Activated CD4-positive, alpha-beta T cell treated with anti-CD3 and anti-CD28 coated beads, Interleukin-2, amount 10 ng/mL, durations not matched to agents 7 days and 5 days (primary cell): Measurements from ENCODE around the gene C13orf46. TPM values are rescaled to one million over a fixed set of nuclear protein-coding genes. Genes with fewer than 3 reads are reported as not detected.

Experiments used
- CTCF ChIA-PET: fragments of 350-600 bp; sonication (Branson Sonifier 250); formaldehyde crosslinking; loops from one replicate; lab custom pipeline; 2021; ENCODE audit warnings: antibody characterized with exemption; lab: Charles Lee
- POLR2A ChIA-PET: fragments of 350-600 bp; sonication (Branson Sonifier 250); formaldehyde crosslinking; loops from one replicate; lab custom pipeline; 2021; ENCODE audit warnings: antibody characterized with exemption; lab: Charles Lee
- DNase-seq: peaks from one replicate; pipeline ENCODE4 v3.0.0-alpha.2; 2020
- H3K27ac Mint-ChIP-seq: one replicate; pipeline ENCODE4 v1.8.0; 2021; ENCODE audit warnings: mild to moderate bottlenecking, moderate library complexity, mixed read lengths
- H3K27me3 Mint-ChIP-seq: one replicate; pipeline ENCODE4 v1.8.0; 2021; ENCODE audit warnings: mixed read lengths
- H3K36me3 Mint-ChIP-seq: one replicate; pipeline ENCODE4 v1.8.0; 2021; ENCODE audit warnings: low read depth, mixed read lengths
- H3K4me1 Mint-ChIP-seq: one replicate; pipeline ENCODE4 v1.8.0; 2021; ENCODE audit warnings: mixed read lengths
- H3K4me3 Mint-ChIP-seq: one replicate; pipeline ENCODE4 v1.8.0; 2021; ENCODE audit warnings: mild to moderate bottlenecking, moderate library complexity, mixed read lengths
- H3K9me3 Mint-ChIP-seq: one replicate; pipeline ENCODE4 v1.8.0; 2021; ENCODE audit warnings: mixed read lengths
- total RNA-seq, 2 experiments: library from RNA; stranded (reverse); gene quantifications; one replicate each; pipeline ENCODE4 v1.2.3, GENCODE V29; 2021

The C13orf46 gene
- total RNA-seq, 2 experiments from 2014 or later, result 7.3 to 9.8 TPM

DNA sequence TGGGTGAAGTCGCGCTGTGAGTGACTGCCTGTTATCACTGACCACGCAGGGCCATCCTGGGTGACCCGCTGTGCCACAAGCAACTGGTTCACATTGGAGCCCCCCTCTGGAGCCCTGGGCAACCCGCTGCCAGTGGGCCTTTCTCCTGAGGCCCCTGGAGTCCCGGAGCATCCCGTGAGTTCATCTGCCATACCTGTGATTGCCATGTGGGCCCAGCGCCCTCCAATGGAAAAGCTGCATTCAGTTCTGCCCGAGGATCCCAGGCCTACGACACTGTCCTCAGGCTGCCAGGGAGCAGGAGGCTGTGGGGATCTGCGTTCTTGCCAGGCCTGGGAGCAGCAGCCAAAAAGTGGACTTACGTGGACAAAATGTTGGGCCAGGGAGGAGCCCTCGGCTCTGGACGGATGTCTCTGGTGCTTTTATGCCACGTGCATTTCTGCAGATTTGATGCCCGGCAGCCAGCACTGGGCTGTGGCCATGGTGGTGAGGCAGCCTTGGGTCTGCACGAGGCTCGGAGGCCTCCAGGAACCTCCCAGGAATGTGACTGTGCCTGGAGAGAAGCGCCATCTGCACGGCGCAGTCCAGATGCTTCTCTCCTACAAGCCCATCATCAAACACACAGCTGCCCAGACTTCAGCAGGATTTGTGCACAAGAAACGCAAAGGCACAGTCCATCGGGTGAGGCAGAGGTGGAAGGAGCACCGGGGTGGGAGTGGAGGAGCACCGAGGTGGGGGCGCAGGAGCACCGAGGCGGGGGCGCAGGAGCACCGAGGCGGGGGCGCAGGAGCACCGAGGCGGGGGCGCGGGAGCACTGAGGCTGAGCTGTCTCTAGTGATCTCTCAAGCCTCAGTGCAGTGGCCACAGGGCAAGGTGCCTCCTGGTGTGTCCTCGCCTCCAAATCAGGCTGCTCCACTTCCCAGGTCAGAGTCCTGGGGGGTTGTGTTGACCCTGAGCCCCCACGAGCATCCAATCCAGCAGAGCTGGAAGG lies 44.0 kb downstream of the C13orf46 start:
- H3K4me1 Mint-ChIP-seq, result peaks cover 9% of the 10 kb centered on the region
- no peak overlapping the region for H3K4me3 Mint-ChIP-seq
- peaks cover 9% of the 10 kb centered on the region for H3K27me3 Mint-ChIP-seq

DNA sequence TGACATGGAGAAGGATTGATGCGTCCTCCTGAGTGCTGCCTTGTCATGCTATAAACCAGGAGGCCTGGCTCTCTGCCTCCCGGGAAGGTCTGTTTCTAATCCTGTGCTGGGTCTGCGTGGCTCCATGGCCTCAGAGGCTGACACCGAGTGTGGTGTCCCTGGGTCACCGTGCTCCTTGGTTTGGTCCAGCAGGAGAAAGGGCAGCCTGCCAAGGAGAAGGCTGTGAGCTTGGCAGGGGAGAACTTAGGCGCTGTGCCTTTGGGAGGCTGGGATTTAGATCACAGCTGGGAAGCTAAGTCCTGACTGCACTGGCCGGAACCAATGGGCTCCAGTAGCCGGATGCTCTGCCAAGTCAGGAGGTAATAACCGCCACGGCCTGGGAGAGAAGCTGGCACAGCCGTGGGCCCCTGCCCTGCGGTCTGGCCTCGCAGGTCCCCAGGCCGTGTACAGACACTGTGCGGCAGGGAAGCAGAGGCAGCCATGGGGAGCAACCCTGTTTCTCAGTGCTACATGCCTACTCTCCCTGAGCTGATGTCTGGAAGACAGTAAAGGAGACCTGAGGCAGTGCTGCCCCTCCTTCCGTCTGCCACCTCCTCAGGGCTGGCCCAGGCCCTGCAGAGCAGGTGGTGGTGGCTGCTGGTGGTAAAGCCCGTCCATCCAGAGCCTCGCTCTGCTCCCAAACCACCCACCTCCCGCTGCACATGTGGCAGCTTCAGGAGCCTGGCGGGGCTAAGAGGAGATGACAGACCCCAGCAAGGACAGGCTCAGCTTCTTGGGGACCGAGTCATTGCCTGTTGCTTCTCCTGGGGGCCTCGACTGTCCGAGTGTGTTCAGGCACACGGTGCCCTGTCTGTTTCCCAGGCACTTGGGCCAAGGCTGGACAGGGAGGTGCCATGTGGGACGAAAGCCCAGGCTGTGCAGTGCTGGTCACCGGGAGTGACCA lies 44.9 kb downstream of the C13orf46 start:
- POLR2A ChIA-PET, result no interaction called here
- no peak overlapping the region for H3K27ac Mint-ChIP-seq
- H3K36me3 Mint-ChIP-seq, result no peaks in the 10 kb centered on the region
- H3K4me1 Mint-ChIP-seq, result peaks cover 9% of the 10 kb centered on the region
- peaks cover 10% of the 10 kb centered on the region for H3K27me3 Mint-ChIP-seq
- no peaks in the 10 kb centered on the region for H3K9me3 Mint-ChIP-seq
- no peak for DNase-seq
- no peak overlapping the region for H3K4me3 Mint-ChIP-seq
- CTCF ChIA-PET, result no interaction called here

More for the DNA sequence above, 44.0 kb downstream of the C13orf46 start:
- no peaks in the 10 kb centered on the region for H3K9me3 Mint-ChIP-seq
- DNase-seq, result no peak
- ChIA-PET CTCF (interaction anchor here (0.6 kb wide), 1 partner anchor 702 kb away, joined by 3 read pairs; no protein-coding TSS in a partner anchor), POLR2A (no interaction called here)
- H3K36me3 Mint-ChIP-seq, result no peaks in the 10 kb centered on the region
- no peak overlapping the region for H3K27ac Mint-ChIP-seq

DNA sequence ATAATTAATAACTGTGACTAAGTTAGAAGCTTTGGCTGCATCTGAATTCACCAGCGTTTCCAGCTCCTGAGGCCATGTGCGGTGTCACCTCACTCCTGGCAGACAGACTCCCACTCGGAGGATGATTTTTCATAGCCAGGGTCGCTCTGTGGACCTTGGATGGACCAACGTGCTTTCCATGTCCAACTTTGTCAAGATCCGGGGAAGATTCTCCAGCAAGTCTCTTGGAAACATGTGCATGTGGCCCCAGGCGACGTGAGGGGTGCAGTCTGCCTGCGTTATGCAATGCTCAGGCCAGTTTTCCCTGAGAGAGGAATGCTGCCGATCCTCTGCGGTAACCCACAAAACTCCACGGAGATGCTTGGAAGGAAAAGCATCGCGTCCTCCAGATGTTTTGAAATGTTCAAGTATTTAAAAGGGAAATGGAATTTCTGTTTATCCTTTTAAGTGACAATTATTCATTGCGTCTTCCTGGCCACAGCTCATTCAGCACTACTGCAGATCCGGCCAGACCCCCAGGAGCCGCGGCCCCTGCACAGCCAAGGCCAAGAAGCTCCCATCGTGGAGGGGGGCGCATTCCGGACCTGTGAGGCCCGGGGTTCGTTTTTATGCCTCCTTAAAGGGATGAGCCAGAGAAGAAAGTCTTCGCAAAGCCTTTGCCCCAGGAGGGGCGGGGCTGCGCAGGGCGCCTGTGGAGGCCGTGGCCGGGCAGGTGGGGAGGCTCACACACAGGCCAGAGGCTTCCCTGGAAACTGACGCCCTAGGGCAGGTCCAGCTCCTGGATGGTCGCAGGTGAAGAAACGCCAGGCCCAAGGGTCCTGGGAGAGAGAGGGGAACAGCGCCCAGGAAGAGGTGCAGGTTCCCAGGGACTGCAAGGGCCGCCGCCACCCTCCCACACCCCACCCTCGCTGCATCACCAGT lies 46.0 kb downstream of the C13orf46 start:
- Mint-ChIP-seq H3K36me3 (no peaks in the 10 kb centered on the region), H3K9me3 (no peaks in the 10 kb centered on the region), H3K27ac (no peak overlapping the region), H3K4me3 (no peak overlapping the region), H3K27me3 (peaks cover 8% of the 10 kb centered on the region), H3K4me1 (peaks cover 9% of the 10 kb centered on the region)
- DNase-seq, result no peak
- POLR2A ChIA-PET, result no interaction called here
- CTCF ChIA-PET, result no interaction called here

DNA sequence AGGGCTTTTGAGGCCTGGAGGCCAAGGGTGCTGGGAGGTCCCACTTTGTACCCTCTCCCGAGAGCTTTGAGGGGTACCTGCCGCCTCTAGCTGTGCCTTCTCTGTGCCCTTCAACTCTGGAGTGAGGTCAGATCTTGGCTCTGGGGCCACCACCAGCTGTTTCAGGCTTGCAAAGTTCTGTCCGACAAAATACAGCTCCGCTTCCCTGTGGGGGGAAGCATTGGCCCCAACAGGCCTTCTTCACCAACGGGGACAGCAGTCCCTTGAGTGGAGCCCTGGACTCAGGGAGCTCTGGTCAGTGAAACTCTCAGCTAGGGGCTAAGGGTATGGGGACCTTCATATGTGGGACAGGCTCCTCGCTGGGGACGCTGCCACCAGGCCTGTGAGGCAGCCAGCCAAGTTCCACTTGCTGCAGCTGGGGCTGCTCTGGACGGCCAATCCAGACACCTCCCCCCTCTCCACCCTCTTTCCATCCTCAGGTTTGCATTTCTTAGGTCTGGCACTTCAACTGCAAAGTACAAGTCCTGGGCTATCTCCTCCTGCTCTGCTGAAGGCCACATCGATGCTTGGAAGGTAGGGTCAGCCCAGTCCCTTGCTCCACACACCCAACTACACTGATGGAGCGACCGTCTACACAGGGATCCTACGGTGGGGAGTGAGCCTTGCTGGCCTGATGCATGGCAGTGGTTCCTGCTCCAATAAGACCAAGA lies 46.8 kb downstream of the C13orf46 start:
- H3K9me3 Mint-ChIP-seq, result peaks cover 7% of the 10 kb centered on the region
- no peak overlapping the region for H3K4me3 Mint-ChIP-seq
- H3K36me3 Mint-ChIP-seq, result no peaks in the 10 kb centered on the region
- ChIA-PET CTCF (no interaction called here), POLR2A (no interaction called here)
- no peak for DNase-seq
- peaks cover 9% of the 10 kb centered on the region for H3K27me3 Mint-ChIP-seq
- peaks cover 9% of the 10 kb centered on the region for H3K4me1 Mint-ChIP-seq
- H3K27ac Mint-ChIP-seq, result no peak overlapping the region

DNA sequence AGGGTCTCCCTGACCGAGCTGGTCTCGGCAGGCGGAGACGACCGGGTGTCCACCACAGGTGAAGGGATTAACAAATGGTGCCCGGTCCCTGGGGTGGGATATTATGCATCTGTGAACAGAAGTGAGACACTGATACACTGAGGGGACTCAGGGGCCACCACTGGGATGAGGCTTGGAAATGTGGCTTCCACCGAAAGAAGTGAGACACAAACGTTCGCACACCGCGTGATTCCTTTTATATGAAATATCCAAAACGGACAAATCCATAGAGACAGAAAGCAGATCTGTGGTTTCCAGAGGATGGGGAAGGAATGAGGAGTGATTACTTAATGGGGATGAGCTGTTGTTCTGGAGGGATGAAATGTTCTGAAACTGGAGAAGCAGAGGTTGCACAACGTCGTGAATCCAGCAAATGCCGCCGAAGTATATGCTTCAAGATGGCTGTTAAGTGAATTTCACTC lies 47.5 kb downstream of the C13orf46 start:
- H3K27me3 Mint-ChIP-seq, result peaks cover 11% of the 10 kb centered on the region
- no peaks in the 10 kb centered on the region for H3K36me3 Mint-ChIP-seq
- ChIA-PET POLR2A (no interaction called here), CTCF (no interaction called here)
- no peak overlapping the region for H3K27ac Mint-ChIP-seq
- peaks cover 3% of the 10 kb centered on the region for H3K4me1 Mint-ChIP-seq
- H3K4me3 Mint-ChIP-seq, result no peak overlapping the region
- no peak for DNase-seq
- H3K9me3 Mint-ChIP-seq, result peaks cover 12% of the 10 kb centered on the region

DNA sequence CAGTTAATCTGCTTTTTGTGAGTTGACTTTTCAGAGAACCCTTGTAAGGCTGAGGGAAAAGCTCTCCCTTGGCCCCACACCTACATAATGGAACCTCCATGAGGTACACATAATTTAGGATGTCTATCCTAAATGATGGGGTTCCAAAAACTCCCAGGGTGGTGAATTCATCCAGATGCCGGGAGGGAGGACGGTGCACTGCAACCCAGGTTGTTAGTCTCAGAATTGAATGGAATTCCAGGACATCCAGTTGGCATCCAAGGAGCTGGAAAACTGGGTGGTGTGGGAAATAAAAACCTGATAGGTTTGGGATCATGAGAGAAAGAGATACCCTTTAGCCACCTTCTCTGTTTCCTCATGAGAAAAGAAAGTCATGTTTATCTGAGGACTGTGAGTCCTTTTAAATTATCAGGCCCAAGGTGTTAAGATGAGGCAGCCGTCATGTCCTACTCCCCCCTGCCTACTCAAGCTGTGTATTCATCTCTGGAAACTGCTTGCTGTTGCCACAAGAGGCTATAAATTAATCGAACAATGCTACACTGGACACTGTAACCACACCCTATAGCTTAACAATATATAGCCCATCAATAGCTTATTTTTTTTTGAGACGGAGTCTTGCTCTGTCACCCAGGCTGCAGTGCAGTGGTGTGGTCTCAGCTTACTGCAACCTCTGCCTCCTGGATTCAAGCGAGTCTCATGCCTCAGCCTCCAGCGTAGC lies 49.5 kb downstream of the C13orf46 start:
- Mint-ChIP-seq H3K36me3 (no peaks in the 10 kb centered on the region), H3K27me3 (peaks cover 11% of the 10 kb centered on the region), H3K27ac (no peak overlapping the region), H3K9me3 (peaks cover 12% of the 10 kb centered on the region), H3K4me1 (no peaks in the 10 kb centered on the region), H3K4me3 (no peak overlapping the region)
- no peak for DNase-seq
- ChIA-PET CTCF (no interaction called here), POLR2A (no interaction called here)

DNA sequence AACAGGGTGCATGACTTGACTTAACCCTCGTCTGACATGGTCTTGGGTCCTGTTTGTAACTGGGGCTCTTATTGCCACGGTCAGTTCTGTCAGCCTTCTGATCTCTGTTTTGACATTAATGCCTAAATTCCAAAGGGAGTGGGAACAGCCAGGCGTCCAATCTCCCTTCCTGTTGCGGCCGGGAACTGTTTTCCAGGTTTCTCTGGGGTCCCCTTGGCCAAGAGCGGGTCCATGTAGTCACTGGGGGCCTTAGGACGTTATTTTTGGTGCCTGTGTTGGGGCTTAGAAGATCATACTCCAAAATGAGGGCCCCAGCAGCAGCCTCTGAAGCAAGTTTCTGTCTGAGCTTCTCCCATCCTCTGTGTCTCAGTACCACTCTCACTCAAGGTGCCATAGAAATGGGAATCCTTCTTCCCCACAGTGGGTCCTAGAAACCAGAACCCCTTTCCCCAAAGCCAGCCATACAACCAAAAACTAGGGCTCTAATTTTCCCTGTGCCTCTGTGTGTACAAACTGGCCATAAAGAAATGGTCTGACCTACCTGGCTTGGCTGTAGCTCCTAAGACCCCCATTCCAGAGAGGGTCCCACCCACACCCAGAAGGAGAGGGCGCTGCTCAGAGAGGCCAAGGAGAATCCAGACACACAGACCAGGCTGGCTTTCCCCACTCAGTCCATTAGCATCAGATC lies 50.4 kb downstream of the C13orf46 start:
- H3K4me3 Mint-ChIP-seq, result no peak overlapping the region
- H3K36me3 Mint-ChIP-seq, result no peaks in the 10 kb centered on the region
- DNase-seq, result no peak
- peaks cover 11% of the 10 kb centered on the region for H3K27me3 Mint-ChIP-seq
- ChIA-PET POLR2A (no interaction called here), CTCF (interaction anchor here (0.9 to 1.3 kb wide), 3 partner anchors 14 to 39 kb away, joined by 3 to 4 read pairs (median 4); no protein-coding TSS in a partner anchor)
- no peak overlapping the region for H3K27ac Mint-ChIP-seq
- no peaks in the 10 kb centered on the region for H3K4me1 Mint-ChIP-seq
- peaks cover 12% of the 10 kb centered on the region for H3K9me3 Mint-ChIP-seq

DNA sequence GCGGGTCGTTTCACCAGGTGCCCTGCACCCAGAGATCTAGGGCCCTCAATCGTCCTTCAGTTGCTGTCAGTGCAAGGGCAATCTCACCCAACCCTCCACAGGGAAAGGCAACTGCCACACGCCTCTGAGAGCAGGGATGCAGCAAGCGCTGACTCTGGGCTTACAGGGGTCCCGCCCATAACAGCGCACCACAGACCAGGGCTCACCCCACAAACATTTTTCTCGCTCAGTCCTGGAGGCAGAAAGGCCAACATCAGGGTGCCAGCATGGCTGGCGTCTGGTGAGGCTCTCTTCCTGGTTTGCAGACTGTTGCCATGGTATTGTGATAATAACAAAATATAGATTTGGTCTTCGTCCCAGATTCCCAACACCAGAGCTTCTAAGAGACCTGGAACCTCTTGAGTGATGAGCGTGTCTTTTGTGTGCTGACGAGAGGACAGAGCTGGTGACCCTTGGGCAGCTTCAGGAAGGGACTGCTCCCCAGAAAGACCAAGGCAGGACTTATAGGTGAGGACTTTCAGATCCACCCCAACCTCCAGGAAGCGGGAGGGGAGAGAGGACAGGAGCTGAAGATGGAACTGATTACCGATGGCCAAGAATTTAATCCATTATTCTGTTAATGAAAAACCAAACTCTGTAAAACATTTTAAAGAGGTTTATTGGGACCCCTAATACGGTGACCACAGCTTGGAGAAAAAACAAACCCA lies 51.3 kb downstream of the C13orf46 start:
- no peak overlapping the region for H3K27ac Mint-ChIP-seq
- CTCF ChIA-PET, result interaction anchor here (0.9 to 1.3 kb wide), 3 partner anchors 13 to 40 kb away, joined by 3 to 4 read pairs (median 4); no protein-coding TSS in a partner anchor
- no peak overlapping the region for H3K4me3 Mint-ChIP-seq
- H3K9me3 Mint-ChIP-seq, result peaks cover 12% of the 10 kb centered on the region
- no peaks in the 10 kb centered on the region for H3K4me1 Mint-ChIP-seq
- peaks cover 11% of the 10 kb centered on the region for H3K27me3 Mint-ChIP-seq
- no peak for DNase-seq
- POLR2A ChIA-PET, result no interaction called here
- no peaks in the 10 kb centered on the region for H3K36me3 Mint-ChIP-seq

DNA sequence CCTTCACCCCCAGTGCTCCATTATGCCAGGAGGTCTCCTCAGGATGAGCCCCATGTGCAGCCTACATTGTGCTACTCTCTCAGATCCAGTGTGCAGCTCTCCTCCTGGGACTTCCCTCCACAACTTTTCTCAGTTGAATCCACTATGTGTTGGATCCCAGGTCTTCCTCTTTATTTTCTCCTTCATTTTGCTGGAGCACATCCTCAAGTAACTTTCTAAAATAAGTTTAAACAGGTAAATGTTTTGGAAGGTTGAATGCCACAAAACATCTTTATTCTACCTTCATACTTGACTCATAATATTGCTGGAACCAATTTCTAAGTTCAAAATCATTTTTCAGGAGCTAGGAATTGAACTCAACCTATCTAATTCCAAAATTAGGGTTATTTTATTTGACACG lies 52.1 kb downstream of the C13orf46 start:
- ChIA-PET CTCF (no interaction called here), POLR2A (no interaction called here)
- H3K27me3 Mint-ChIP-seq, result peaks cover 11% of the 10 kb centered on the region
- no peak overlapping the region for H3K27ac Mint-ChIP-seq
- peaks cover 12% of the 10 kb centered on the region for H3K9me3 Mint-ChIP-seq
- no peak for DNase-seq
- H3K4me1 Mint-ChIP-seq, result no peaks in the 10 kb centered on the region
- no peak overlapping the region for H3K4me3 Mint-ChIP-seq
- no peaks in the 10 kb centered on the region for H3K36me3 Mint-ChIP-seq

DNA sequence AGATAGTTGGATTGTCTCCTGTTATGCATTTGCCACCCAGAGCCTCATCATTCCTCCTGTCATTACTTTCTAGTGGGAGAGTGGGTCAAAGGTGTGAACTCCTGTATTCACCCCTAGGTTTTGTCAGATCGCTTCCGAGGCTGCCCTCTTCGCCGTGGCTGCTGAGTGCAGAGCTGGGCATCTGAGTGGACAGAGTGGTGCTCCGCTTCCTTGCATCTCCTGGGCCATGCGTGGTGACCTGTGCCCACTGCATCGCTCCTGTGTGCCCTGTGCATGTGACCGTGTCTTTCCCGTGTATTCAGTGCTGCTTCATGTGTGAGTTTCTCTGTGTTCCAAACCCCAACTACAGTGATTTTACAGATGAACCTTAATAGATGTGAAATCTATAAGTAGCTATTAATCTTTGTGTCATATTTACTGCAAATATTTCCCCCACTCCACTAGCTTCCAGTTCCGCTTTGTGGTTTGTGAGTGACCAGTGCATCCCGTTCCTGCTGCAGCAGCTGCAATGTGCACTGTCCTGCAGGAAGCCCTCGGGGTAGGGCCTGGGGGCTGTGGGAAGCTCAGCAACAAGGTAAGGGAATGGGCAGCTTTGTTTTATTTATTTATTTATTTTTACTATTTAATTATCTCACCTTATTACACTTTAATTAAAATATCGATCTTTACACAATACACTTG lies 53.1 kb downstream of the C13orf46 start:
- Mint-ChIP-seq H3K36me3 (no peaks in the 10 kb centered on the region), H3K4me1 (no peaks in the 10 kb centered on the region), H3K4me3 (no peak overlapping the region), H3K27ac (no peak overlapping the region), H3K27me3 (peaks cover 18% of the 10 kb centered on the region), H3K9me3 (peaks cover 12% of the 10 kb centered on the region)
- ChIA-PET CTCF (no interaction called here), POLR2A (no interaction called here)
- DNase-seq, result no peak
